HEK293 (cell line): ENCODE results near the gene OGFOD1.
"Not testable (repeated sequence)": the region's sequence is repeated elsewhere in the genome, so short reads cannot be mapped to it uniquely, and the experiment has no call there.

Experiments
- BCL11A ChIP-seq: fragments of 450-650 bp; formaldehyde crosslinking; IDR thresholded peaks from 2 replicates; pipeline ENCODE4 v1.5.1; 2016; ENCODE audit warnings: low read depth, missing biosample characterization, missing genetic modification characterization
- YY1 ChIP-seq: fragments of 450-650 bp; formaldehyde crosslinking; IDR thresholded peaks from 2 replicates; pipeline ENCODE4 v1.5.1; 2018; ENCODE audit warnings: missing biosample characterization, missing genetic modification characterization
- ZNF610 ChIP-seq: fragments of 450-650 bp; formaldehyde crosslinking; IDR thresholded peaks from 2 replicates; pipeline ENCODE4 v1.5.1; 2016; ENCODE audit warnings: missing biosample characterization, missing genetic modification characterization, borderline replicate concordance
- ZNF785 ChIP-seq: fragments of 450-650 bp; formaldehyde crosslinking; IDR thresholded peaks from 2 replicates; pipeline ENCODE4 v1.5.1; 2016; ENCODE audit warnings: missing biosample characterization, missing genetic modification characterization
- TF ChIP-seq, protein P1 (sequence below): fragments of 450-650 bp; formaldehyde crosslinking; IDR thresholded peaks from 2 replicates; pipeline ENCODE4 v1.5.1; 2016; ENCODE audit warnings: missing biosample characterization, missing genetic modification characterization

DNA sequence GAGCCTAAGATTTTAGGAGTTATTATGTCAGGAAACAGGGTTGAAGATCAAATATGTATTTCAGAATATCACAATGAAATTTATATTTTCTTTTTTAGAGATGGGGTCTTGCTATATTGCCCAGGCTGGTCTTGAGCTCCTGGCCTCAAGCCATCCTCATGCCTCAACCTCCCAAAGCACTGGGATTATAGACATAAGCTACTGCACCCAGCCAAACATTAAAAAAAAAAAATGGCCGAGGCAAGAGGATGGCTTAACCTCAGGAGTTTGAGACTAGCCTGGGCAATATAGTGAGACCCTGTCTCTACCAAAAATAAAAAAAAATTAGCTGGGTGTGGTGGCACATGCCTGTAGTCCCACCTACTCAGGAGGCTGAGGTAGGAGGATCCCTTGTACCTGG, 37.5 kb downstream of the OGFOD1 start:
- TF ChIP-seq ZNF785; ZNF610 (tag by site-specific recombination); BCL11A; YY1 (tag by site-specific recombination): not testable (repeated sequence)
- TF ChIP-seq, protein P1, sequence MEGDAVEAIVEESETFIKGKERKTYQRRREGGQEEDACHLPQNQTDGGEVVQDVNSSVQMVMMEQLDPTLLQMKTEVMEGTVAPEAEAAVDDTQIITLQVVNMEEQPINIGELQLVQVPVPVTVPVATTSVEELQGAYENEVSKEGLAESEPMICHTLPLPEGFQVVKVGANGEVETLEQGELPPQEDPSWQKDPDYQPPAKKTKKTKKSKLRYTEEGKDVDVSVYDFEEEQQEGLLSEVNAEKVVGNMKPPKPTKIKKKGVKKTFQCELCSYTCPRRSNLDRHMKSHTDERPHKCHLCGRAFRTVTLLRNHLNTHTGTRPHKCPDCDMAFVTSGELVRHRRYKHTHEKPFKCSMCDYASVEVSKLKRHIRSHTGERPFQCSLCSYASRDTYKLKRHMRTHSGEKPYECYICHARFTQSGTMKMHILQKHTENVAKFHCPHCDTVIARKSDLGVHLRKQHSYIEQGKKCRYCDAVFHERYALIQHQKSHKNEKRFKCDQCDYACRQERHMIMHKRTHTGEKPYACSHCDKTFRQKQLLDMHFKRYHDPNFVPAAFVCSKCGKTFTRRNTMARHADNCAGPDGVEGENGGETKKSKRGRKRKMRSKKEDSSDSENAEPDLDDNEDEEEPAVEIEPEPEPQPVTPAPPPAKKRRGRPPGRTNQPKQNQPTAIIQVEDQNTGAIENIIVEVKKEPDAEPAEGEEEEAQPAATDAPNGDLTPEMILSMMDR (tag by site-specific recombination) = not testable (repeated sequence)
